Right lung (tissue), 5 donors: ENCODE results near the gene CFAP77. TPM values are rescaled to one million over a fixed set of nuclear protein-coding genes. Genes with fewer than 3 reads are reported as not detected.

Source experiments
- DNase-seq, 2 donors: peaks; one replicate each; pipeline ENCODE4 v3.0.0-alpha.2; 2013
- polyA plus RNA-seq, 5 donors: library from polyadenylated mRNA; unstranded; fragments of 120-200 nt; gene quantifications; one replicate each; pipeline versions ENCODE4 v1.2.1 to v1.2.3, GENCODE V29; 2013; ENCODE audit warnings: inconsistent platforms in 1 of 5, low replicate concordance in 1 of 5; ENCODE audit not compliant: insufficient read length in 5 of 5, insufficient read depth in 1 of 5

CFAP77 gene
- polyA plus RNA-seq, 5 donors = 0.35 to 4.4 (median 2.8) TPM

DNA sequence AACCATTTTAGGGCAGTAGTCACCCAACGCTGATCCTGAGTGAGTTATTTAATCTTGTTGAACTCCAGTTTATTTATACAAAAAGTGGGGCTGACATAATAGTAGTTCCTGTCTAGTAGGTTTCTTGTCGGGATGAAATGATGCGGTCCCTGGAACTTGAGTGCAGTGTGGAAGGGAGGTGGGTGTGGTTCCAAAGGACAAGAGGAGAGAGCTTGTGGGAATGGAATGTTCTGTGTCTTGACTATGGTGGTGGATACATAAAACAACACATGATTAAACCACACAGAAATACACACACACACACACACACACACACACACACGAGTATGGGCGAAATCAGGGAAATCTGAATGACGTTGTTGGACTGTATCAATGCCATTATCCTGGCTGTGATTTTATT is 106.3 kb downstream of the CFAP77 start:
- no peak for DNase-seq

DNA sequence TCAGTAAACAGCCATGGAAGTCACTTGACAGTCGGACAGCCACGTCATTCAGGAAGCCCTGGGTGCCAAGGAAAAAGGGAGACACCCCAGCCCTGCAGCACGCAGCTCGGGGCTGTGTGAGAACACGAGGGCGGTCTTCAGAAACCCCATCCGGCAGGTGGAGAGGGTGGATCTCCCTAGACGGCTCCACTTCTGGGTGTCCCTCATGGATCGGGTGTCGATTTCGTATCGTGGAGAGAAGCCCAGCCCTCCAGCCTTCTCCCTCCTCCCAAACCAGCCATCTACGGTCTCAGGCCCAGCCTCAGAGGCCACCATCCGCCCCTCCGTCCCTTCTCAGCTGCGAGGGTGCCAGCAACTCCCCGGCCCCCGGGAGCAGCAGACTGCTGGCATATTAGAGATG is 106.9 kb downstream of the CFAP77 start:
- DNase-seq = no peak

DNA sequence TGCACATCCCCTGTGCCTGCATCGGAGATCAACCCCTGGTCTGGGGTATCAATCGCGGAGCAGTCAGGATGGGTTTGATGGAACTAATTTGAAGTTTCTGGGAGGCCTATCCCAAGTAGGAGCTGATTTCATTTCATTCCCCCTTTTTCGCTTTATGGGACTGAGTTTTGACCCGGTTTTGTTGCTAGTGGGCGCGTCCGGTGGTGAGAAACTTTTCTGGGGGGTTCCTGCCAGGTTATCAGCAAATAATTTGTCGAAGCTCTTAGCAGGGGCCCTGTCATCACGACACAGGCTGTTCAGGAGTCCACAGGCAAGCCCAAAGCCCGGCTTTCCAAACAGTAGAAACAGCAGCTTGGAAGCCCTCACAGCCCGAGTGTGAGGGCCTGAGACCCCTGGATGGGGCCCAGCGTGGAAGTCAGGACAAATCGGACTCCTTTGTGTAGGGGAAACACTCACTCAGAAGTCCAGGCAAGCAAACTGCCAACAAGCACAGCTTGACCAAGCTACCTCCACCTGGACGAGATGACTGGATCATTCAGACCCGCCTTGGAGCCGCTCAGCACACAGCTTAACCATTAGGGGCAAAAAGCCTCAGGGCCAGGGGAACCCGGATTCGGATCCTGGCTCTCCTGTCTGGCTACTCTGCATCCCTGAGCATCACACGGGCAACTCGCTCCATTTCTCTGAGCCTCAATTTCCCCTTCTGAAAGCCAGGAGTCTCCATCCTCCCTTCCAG is 108.0 kb downstream of the CFAP77 start:
- DNase-seq = no peak

DNA sequence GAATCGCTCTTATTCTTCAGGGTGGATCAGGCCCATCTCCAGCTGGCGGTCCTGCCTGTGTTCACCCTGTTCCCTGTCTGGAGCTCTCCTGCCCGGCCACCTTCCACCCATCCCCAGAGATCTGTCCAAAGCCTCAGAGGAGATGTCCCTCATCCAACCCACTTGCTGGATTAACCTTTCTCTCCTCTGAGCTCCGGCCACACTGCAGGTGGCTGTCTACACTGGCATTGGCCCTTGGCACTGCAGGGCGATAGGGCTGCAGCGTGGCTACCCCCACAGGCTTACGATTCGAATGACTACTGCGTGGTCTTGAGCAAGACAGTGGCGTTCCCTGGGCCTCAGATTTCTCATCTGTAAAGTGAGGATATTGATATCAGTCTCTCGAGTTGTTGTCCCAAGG is 108.6 kb downstream of the CFAP77 start:
- DNase-seq = no peak

DNA sequence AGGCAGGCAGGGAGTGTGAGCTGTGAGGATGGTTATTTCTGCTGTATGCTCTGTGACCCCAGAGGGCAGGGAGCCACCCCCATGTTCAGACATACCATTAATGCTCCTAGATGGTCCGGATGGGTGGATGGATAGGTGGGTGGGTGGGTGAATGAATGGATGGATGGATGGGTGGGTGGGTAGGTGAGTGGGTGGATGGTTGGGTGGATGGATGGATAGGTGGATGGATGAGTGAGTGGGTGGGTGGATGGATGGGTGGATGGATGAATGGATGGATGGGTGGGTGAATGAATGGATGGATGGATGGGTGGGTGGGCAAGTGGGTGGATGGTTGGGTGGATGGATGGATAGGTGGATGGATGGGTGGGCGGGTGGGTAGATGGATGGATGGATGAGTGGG is 109.0 kb downstream of the CFAP77 start:
- no peak for DNase-seq

DNA sequence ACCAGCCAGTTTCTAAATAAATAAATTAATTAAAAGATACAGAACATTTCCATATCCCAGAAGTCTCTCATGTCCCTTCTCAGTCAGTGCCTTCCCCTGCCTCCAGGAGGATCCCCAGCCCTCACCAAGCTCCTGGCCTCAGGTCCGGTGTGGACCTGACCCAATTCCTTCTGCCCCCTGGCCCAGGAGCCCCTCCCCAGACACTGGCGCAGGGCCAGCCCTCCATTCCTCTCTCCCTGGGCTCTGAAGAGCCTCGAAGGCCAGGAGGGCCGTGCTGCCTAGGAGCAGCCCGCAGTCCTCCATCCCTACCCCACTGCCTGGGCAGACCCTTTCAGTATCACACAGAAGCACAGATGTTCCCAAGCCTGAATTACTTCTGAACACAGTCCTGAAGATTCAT is 110.6 kb downstream of the CFAP77 start:
- no peak for DNase-seq

DNA sequence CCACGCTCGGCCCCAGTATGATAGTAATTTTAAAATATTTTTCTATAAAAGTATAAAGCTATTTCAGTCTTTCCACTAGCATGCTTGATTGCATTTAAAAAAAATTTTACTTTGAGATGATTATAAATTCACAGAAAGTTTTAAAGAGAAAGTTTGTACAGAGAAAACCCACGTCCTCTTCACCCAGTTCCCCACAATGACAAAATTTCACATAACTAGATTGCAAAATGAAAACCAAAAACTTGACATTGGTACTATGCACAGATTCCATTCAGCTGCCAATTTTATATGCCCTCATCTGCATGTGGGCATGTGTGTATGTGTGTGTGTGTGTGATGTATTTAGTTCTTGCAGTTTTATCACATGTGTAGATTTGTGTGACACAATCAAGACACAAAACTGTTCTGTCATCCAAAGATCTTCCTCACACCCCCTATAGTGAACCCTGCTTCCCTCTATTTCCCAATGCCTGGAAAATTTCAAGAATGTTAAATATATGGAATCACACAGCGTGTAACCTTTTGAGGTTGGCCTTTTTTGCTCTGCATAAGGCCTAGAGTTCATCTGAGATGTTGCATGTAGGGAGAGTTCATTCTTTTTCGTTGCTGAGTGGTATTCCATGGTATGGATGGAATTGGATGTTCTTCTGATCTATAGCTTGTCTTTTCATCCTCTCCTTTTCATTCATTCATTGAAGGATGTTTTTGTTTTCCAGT is 115.5 kb downstream of the CFAP77 start:
- DNase-seq = no peak

DNA sequence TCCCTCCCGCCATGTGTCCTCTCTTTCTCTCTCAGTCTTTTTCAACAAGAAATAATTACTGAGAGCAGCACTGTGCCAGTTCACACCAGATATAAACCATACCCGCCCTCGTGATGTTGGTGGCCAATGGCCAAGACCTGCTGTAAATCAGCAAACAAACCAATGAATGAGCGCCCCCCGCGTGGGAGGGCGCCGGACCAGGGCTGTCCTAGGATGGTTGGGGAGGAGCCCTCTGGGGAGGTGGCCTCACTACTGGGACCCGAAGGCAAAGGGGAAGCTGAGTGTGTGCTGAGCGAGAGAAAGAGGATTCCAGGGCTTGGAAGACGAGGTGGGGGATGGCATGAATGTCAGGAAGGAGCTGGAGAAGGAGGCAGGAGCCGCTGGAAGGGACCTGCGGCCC is 121.2 kb downstream of the CFAP77 start:
- no peak for DNase-seq

DNA sequence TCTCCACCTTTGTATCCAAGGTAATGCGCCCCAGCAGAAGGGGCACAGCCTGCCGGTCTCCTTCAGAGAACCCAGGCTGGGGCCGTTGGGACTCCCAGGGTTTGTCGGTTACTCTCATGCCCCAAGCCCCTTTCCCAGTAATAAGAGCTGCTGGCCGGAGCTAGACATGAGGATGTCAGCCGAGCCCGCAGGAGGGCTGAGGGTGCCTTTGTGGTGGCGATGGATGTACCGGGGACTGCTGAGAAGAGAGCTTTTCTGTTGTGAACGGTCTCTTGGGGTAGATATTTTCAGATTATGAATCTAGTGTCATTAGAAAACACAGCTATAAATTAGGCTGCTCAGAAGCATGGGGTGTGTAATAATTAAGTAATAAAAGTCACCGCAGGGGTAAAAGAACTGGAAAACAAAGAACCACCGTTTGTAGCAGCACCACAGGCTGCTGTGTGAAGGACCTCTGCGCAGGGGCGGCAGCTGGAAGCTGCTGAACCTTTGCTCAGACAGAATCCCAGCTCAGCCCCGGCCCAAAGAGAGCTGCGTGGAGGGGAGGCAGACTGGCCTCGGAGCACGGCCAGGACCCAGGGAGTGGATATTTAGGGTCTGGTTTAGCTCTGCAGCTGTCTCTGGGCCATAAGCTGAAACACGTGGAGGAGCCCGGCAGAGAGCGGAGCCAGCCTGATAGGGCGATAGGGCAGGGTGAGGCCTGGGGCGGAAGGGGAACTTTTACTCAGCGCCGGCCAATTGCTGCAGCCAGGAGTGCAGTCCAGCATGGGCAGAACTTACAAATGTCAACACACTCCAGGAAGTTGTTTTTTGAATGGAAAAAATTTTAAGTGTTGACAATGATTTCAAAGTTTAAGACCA is 121.9 kb downstream of the CFAP77 start:
- no peak for DNase-seq

DNA sequence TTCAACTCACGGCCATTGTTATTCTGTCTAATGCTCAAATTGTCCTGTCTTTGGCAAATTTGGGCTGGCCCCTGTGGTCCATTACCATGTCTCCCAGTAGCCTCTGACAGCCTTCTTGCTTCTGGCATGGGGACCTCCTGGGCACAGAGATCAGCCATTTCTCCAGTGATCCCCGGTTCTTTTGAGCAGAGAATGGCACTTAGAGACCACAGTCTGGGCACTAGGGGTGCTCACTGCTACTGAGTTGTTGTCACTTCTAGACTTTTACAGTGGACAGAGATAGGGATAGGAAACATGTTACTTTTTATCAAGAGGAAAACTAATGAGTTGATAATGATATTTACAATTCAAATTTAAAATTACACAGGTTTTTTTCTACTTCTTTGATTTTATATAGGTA is 124.8 kb downstream of the CFAP77 start:
- no peak for DNase-seq

DNA sequence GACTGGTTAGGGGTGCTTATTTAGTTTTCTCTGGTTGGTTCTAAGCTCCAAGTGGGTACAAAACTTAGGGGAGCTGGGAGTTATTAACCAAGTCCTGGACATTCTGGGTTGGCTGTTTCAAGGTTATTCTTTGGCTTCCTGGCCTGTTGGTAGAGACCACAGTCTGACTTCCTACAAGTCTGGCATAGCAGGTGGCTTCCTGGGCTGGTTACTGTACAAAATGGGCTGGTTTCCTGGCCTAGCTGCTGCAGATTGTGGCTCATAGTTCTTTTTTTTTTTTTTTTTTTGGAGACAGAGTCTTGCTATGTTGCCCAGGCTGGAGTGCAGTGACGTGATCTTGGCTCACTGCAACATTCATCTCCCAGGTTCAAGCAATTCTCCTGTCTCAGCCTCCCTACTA is 126.1 kb downstream of the CFAP77 start:
- no peak for DNase-seq

DNA sequence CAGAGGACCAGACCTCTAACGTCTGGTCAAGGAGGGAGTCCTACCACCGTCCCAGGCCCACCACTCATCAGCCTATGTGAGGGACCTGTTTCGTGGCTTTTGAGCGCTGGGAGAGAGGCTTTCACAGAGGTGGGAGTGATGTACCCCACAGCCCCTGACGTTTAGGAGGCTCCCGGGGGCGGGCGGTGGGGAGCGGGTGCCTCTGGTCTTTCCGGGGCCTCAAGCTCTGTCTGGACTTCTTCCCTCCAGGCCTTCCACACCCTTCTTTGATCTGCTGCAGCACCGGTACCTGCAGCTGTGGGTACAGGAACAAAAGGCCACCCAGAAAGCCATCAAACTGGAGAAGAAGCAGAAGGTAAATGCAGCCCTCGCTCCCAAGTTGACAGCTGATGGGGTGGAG is 127.3 kb downstream of the CFAP77 start:
- DNase-seq = no peak

DNA sequence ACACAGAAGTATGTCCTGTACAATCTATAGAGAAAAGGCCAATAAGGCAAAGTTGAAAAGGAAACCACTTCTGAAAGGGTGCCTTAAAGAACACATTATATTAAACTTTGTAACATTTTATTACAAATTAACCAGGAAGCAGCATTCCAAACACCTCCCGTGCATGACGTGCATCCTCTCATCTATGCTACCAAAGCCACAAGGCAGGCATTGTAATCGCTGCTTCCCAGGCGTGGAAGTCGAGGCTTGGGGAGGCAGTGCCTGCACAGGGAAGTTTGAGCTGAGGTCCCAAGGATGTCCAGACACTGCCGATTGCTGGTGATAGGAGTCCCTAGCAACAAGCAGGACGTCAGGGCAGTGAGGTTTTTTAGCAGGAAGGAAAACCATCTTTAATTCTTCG is 128.1 kb downstream of the CFAP77 start:
- peak in 1 of 2 donors; percentile 11 for DNase-seq

DNA sequence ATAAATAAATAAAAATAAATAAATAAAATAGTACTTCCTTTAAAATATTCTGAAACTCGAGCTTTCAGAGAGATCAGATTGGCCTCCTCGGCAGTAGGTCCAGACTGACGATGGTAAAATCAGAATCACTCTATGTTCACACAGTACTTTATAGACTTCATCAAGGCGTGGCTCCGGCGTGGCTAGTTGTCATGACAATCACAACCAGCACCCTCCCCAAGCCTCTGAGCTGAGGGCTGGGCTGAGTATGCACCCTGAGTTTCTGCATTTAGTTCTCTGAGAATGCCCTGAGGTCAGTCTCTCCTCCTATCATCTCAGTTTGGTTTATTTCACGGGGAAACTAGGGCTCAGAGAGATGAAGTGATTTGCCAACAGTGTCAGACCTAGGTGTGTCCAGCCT is 129.1 kb downstream of the CFAP77 start:
- no peak for DNase-seq

DNA sequence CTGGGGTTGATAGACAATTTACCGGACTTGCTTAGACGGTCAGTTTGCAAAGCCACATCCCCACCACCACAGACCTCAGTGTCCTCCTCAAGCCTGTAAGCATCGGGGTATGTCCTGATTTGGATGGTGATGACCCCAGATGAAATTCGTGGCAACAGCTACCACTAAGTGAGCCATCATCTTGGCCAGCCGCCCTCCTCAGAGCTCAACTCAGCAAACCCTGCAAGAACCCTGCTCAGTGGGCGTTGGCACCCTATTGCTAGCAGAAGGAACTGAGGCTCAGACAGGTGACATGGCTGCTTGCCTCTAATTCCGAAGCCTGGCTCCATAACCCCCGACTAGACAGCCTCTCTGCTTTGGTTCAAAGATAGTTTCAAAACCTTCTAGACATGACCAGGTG is 131.0 kb downstream of the CFAP77 start:
- no peak for DNase-seq

DNA sequence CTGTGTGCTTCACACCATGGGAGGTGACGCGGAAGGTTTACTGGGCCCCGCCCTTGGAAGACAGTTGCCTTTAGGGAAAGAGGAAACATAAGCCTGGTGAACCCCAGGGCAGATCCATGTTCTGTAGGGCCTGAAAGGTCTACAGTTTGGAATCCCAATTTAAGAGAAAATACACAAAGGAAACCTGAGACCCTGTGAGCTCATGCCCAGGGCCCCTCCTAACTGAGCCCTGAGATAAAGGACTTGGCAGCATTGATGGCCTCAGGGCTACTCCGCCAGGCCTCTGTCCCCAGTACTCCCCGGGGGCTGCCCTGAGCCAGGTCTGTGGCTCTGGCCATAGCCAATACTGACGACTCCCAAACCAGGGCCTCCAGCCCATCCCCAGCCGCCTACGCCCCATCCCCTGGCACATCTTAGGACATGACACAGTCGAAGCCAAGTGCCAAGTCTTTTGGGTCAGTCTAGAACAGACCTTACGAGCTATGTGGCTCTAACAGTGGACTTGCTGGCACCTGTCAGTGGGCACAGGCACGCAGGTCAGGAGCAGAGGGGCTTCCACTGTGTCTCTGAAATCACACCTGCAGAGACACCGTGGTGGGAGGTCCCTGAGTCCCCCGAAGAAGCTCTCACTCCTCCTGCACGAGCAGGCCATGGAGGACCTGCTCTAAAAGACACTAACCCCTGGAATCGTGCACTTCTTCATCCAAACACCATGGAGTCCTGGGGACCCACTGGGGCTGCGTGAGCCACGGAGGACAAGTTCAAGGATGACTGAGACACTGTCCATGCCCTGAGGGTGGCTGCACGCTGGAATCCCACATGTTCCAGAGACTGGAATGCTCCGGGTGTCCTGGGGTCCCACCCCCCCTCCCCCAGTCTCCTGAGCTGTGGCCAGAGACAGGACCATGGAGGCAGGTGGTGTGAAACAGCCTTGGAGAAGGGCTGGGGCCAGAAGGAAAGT is 132.1 kb downstream of the CFAP77 start:
- DNase-seq = no peak

DNA sequence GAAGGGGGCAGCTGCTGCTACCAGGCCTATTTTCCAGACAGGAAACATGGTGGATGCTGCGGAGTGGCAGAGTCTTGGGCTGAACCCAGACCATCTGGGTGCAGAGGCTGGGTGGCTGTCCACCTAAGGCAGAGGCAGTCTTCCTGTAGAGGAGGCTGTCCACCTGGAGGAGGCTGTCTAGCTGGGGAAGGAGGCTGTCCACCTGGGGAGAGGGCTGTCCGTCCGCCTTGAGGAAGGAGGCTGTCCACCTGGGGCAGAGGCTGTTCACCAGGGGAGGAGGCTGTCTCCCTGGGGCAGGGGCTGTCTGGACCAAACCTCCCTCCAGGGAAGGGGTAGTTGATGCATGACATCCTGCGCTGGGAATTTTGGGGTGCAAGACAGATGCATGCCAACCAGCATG is 133.2 kb downstream of the CFAP77 start:
- DNase-seq = no peak

DNA sequence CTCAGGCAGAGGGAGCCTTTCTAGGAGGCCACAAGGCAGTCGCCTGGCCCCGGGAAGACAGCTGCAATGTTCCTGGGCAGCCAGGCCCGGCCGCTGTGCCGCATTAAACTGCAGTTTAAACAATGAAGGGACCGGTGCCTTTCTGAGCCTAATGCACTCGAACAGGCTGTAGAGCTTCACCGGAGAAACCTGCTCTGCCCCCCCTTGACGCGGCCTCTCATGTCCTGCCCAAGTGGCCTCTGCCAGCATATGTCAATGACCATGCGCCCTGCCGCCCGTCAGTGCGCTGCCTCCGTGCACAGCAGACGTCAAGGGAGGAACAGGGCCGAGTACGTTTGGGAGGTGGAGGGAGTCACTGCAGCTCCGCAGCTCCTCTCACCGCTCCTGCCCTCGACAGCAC is 133.9 kb downstream of the CFAP77 start:
- DNase-seq = peak in 1 of 2 donors; percentile 15

DNA sequence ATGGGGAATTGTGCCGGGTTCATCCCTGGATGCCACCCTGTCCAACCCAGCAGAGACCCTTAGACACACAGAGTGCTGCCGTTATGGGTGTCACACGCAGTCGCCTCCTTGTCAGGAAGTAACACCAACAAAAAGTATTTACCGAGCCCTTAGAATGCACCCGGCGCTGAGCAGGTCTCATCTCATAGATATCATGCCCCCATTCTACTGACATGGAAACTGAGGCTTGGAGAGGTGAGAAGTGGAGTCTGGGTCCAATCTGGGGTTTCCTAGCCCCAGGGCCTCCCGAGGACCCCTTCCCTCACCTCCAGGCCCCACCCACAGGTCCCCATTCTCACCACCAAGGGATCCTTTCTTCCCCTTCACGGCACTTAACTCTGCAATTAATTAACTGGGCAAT is 135.6 kb downstream of the CFAP77 start:
- no peak for DNase-seq

DNA sequence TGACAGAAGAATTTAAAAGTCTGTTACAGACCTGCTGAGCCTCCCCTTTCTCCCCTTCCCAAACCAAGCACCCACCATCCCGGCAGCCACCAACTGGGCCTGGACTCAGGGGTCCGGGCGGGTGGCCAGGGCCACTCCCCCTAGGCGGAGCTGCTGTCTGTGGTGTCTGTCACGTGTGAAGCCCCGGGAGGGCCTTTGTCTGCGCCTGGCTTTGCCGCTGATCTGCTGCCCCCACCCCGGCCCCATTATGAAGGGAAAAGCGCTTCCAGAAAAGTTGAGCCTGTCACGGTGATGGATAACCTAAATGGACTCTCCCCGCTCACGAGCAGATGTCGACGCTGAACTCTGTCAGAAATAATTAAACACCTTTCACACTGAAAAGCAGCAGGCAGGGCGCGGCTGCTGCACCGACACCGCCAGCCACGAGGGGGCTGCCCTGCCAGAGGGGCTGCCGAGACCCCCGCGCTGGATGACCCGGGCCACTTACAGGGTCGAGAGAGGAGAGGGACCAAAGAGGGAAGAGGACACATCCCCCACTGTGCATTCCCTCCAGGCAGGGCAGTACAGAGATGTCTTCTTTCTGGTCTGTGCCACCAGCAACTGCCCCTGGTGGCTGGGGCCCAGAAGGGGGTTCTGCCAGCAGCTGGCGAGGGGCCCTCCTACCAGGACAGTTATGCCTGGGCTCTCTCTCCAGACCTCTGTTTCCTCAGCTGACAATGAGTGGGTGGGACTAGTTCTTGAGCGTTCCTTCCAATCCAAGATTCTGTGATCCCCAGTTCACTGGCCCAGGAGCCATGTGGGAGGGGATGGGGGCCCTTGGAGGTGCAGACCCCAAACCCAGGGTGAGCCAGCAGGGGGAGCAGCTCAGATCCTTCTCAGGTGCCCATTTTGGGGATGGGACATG is 136.4 kb downstream of the CFAP77 start:
- DNase-seq = peak; percentile 42 to 55
